GM10847 (cell line): ENCODE results near the gene FNDC5.
A peak's percentile ranks its signal among the peaks of the same experiment; 100 is the strongest.

Experiments used
- POLR2A ChIP-seq: IDR thresholded peaks from 2 replicates; pipeline ENCODE4 v1.6.1; 2011; ENCODE audit not compliant: insufficient read length; ENCODE audit errors: extremely low read depth

FNDC5 gene

DNA sequence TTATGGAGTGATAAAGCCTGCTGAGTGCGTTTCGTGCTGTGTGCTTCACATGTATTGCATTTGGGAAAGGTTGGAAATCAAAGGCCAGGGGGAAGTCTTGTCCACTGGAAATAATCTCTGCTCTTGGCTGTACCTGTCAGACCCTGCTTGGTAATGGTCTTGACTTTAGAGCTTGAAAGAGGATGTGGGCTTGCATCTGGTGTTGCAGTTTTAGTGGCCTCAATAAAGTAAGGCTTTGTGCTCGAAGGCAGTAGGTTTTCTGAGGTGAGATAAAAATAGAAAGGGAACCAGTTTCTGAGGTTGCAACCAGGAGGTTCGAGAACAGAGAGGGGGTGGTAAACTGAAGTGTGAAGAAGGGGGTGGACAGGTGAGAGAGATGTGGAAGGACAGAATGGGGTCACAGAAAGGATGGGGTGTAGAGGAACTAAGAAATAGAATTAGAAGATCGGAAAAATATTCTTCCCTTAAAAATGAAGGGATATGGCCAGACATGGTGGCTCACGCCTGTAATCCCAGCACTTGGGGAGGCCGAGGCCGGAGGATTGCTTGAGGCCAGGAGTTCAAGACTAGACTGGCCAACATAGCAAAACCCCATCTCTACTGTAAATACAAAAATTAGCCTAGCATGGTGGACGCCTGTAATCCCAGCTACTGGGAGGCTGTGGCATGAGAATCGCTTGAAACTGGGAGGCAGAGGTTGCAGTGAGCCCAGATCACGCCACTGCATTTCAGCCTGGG lies 51.7 kb downstream of the FNDC5 start:
- no peak for TF ChIP-seq POLR2A

DNA sequence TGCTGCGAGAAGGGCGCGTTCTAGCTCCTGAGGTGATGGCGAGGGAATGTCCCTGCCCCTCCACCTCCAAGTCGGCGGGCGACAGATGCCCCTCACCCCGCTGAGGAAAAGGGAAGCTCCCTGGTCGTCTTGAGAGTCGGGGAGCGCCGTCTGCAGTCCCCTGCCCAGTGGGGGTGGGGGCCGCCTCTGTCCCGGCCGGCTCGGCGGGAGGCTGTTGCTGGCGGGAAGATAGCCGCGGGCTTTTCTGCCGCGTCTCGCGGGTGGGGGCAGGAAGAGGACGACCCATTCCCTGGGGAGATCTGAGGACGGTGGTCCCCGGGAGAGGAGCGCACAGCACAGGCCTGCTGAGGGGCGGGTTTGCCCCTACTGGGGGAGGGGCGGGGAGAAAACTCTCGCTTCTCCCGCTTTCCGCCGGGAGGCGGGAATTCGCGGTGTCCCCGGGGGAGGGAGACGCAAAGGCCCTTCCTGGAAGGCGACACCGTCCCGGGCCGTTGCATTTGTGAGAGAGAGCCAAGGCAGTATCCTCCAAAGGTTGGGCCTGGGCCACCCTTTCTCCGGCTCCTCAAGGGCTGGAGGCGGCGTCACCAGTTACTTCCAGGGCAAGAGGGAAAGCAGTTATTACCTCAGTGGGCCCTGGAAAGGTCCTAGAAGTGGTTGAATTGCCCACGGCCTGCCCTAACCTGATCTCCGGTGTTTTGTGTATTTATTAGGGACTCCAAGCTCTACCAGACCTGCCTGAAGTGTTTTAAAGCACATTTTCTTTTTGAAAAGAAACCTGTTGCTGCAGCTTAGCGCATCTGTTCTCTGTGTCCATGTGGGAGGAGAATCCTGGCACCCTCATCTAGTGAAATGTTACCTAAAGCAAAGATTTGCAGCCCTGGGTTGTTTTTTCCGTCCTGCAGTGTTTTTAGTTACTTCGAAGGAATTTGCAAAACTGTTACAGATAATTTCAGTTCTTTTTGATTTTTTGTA lies 52.6 kb downstream of the FNDC5 start:
- TF ChIP-seq POLR2A, result no peak

DNA sequence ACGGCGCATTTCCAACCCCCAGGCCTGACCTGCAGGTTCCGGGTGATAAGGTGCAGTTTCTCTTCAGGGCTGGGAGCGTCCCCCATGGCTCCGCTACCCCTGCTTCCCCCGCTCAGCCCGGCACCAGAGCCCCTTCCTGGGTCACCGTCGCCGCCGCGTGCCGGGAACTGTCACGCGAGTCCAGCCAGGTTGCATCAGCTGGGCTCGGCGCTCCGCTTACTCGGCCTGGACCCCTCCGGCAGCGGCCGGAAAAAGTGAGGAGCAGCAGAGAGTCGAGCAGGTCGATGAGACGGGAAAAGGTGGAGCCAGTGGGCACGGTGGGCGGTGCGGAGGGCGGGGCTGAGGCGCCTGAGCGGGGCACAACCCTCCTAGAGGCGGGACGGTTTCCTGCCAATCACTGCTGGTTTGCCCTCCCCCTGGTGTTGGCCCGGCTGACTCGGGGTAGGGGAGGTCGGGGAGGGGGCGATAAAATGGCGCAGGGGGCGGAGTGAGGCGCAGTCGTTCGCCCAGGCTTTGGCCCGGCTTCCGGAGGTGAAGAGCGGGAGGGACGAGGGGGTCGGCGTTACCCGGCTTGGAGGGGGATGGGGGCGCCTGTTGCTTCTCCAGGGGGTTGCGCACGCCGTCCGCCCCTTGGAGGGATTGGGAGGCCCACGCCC lies 53.4 kb downstream of the FNDC5 start, which contains the start of the genes S100PBP and YARS1:
S100PBP (plus strand) TSS at position 495 of the 656 bp plus-strand sequence. CDS start 8,447 bp downstream, outside the sequence.
YARS1 (minus strand) TSS at position 200 of the 656 bp plus-strand sequence; CDS start at position 86, 114 bp downstream.
- peak; percentile 55 for TF ChIP-seq POLR2A

DNA sequence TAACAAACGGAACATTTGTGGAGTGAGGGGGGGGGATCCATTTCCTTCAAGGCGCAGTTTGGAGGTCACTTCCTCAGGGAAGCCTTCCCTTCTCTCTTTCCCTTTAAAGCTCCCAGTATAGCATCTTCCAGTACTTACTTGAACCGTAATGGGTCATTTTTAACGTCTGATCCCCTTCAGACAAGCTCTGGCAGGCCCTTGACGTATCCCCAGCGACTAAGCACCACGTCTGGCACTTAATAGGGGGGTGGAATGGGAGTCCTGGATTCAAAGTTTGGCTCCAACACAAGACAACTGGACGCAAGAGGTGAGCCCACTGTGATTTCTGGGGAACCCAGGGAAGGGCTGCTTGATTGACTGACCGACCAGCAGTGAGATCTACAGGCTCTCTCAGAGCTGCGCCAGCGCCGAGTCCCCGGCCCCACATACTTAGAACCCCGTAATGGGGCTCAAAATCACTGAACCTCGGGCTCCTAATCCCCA lies 54.0 kb downstream of the FNDC5 start:
- TF ChIP-seq POLR2A, result no peak

DNA sequence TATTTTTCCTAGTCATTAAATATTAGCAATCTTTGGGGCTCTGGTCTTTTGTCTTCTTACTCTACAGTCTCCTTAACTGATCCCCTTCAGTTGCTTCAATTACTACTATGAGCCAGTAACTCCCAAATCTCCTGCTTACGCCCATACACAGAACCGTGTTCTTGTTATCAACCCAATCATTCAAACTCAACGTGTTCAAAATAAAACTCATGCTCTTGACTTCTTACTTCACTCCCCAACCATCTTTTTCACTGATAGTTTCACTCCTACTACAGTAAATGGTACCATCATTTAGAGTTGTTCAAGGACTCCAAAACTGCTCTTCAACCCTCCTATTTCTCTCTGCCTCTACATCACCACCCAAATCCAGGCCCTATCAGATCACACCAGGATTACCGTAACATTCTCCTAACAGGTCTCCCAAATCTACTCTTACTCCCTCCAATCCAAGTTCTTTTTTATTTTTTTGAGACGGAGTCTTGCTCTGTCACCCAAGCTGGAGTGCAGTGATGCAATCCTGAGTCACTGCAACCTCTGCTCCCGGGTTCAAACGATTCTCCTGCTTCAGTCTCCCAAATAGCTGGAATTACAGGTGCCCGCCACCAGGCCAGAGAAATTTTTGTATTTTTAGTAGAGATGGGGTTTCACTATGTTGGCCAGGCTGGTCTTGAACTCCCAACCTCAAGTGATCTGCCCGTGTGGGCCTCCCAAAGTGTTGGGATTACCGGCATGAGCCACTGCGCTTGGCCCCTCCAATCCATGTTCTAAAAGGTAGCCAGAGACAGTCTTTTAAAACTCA lies 56.6 kb downstream of the FNDC5 start:
- TF ChIP-seq POLR2A, result no peak
